ENCODE data around the gene TAS2R46.

DNA sequence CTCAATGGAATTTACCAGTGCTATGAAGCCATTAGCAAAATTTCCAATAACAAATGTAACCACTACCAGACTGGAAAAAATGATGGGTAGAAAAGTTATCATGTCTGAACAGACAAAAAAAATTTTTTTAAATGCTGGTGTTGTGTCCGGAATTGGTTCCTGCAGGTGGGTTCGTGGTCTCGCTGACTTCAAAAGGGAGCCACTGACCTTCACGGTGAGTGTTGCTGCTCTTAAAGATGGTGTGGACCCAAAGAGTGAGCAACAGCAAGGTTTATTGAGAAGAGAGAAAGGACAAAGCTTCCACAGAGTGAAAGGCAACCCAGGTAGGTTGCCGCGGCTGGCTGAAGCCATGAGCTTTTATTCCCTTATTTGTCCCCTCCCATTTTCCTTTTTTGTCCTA is 30.0 kb upstream of the TAS2R46 start, which contains the start of gene TAS2R43:
- no peak for TF ChIP-seq FOS (IDR thresholded peaks at IDR 0.05; ENCODE audit: low read depth, low read length)
- TF ChIP-seq, protein P1, sequence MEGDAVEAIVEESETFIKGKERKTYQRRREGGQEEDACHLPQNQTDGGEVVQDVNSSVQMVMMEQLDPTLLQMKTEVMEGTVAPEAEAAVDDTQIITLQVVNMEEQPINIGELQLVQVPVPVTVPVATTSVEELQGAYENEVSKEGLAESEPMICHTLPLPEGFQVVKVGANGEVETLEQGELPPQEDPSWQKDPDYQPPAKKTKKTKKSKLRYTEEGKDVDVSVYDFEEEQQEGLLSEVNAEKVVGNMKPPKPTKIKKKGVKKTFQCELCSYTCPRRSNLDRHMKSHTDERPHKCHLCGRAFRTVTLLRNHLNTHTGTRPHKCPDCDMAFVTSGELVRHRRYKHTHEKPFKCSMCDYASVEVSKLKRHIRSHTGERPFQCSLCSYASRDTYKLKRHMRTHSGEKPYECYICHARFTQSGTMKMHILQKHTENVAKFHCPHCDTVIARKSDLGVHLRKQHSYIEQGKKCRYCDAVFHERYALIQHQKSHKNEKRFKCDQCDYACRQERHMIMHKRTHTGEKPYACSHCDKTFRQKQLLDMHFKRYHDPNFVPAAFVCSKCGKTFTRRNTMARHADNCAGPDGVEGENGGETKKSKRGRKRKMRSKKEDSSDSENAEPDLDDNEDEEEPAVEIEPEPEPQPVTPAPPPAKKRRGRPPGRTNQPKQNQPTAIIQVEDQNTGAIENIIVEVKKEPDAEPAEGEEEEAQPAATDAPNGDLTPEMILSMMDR (conservative IDR thresholded peaks at IDR 0.05; ENCODE audit: low read depth, low read length), result no peak
- no peak for TF ChIP-seq POLR2A (IDR thresholded peaks at IDR 0.05; ENCODE audit: low read depth, low read length)
- no peak for TF ChIP-seq MXI1 (IDR thresholded peaks at IDR 0.05; ENCODE audit: borderline replicate concordance, low read depth, low read length)
- no peak for TF ChIP-seq CEBPB (IDR thresholded peaks at IDR 0.05; ENCODE audit: low read depth, low read length)
- TF ChIP-seq MAFK (IDR thresholded peaks at IDR 0.05; ENCODE audit: low read depth, low read length), result no peak

Measured in IMR-90 (cell line).